Tibial nerve (tissue), 4 donors: ENCODE measurements around the gene PROK2. TPM values are rescaled to one million over a fixed set of nuclear protein-coding genes. Genes with fewer than 3 reads are reported as not detected.

Source experiments
- DNase-seq, 2 donors: peaks; one replicate each; pipeline ENCODE4 v3.0.0-alpha.2; 2019; ENCODE audit warnings: low spot score in 2 of 2
- H3K27ac ChIP-seq, 4 donors: fragments of 200-600 bp; sonication (generic) in 3 of 4; one replicate each; pipeline ENCODE4 v1.5.1; 2017 to 2019; ENCODE audit warnings: mild to moderate bottlenecking in 1 of 4
- H3K27me3 ChIP-seq, 2 donors: fragments of 200-600 bp; sonication (generic) in 1 of 2; one replicate each; pipeline versions ENCODE4 v1.5.1 to v1.6.0; 2017 to 2019
- H3K36me3 ChIP-seq, 3 donors: fragments of 200-600 bp; sonication (generic); one replicate each; pipeline ENCODE4 v1.5.1; 2018 to 2019
- H3K4me1 ChIP-seq, 4 donors: fragments of 200-600 bp; sonication (generic) in 3 of 4; one replicate each; pipeline ENCODE4 v1.5.1; 2017 to 2019
- H3K4me3 ChIP-seq, 4 donors: fragments of 200-600 bp; sonication (generic) in 3 of 4; one replicate each; pipeline ENCODE4 v1.5.1; 2017 to 2019; ENCODE audit warnings: mild to moderate bottlenecking in 1 of 4, moderate library complexity in 1 of 4
- H3K9me3 ChIP-seq, 4 donors: fragments of 200-600 bp; sonication (generic) in 3 of 4; one replicate each; pipeline ENCODE4 v1.5.1; 2017 to 2019
- EP300 ChIP-seq, 2 donors: sonication (generic); formaldehyde crosslinking; IDR thresholded peaks; one replicate each; pipeline ENCODE4 v1.6.1; 2017; ENCODE audit warnings: antibody characterized with exemption in 2 of 2, mild to moderate bottlenecking in 1 of 2
- POLR2A ChIP-seq, 2 donors: fragments of 450-650 bp; IDR thresholded peaks; one replicate each; pipeline ENCODE4 v1.6.1; 2017; ENCODE audit warnings: antibody characterized with exemption in 2 of 2, mild to moderate bottlenecking in 2 of 2, moderate library complexity in 2 of 2
- WGBS, 2 donors: methylation state at CpG; one replicate each; pipeline ENCODE4 v1.1.5; 2018; 5-methylcytosine and 5-hydroxymethylcytosine counted together
- total RNA-seq, 4 donors: library from RNA; depleted of rRNA; stranded (reverse); fragments of >200 nt; gene quantifications; one replicate each; pipeline ENCODE4 v1.1.0, GENCODE V29; 2016
- TF ChIP-seq, protein P1 (sequence below), 5 experiments: fragments of 200-600 bp in 3 of 5; fragments of 450-650 bp in 2 of 5; sonication (generic) in 3 of 5; IDR thresholded peaks; one replicate each; pipeline ENCODE4 v1.5.1; 2016 to 2019; ENCODE audit warnings: antibody characterized with exemption in 5 of 5, mild to moderate bottlenecking in 3 of 5, moderate library complexity in 2 of 5

Gene PROK2
- total RNA-seq, 4 donors from 2014 or later, result 0.21 TPM; not detected in 3

- H3K4me1 ChIP-seq, result peaks cover 0 to 27% (median 8%) of the 10 kb centered on the region in 4 donors
- 5 to 6% methylated on average over 20 to 23 of the region's 23 CpGs for WGBS, 2 donors
- peaks cover 0 to 70% of the 10 kb centered on the region in 2 donors for H3K27me3 ChIP-seq
- no peaks in the 10 kb centered on the region for H3K9me3 ChIP-seq
- TF ChIP-seq POLR2A (IDR thresholded peaks at IDR 0.05) (no peak), EP300 (IDR thresholded peaks at IDR 0.05) (no peak)
- TF ChIP-seq, protein P1, sequence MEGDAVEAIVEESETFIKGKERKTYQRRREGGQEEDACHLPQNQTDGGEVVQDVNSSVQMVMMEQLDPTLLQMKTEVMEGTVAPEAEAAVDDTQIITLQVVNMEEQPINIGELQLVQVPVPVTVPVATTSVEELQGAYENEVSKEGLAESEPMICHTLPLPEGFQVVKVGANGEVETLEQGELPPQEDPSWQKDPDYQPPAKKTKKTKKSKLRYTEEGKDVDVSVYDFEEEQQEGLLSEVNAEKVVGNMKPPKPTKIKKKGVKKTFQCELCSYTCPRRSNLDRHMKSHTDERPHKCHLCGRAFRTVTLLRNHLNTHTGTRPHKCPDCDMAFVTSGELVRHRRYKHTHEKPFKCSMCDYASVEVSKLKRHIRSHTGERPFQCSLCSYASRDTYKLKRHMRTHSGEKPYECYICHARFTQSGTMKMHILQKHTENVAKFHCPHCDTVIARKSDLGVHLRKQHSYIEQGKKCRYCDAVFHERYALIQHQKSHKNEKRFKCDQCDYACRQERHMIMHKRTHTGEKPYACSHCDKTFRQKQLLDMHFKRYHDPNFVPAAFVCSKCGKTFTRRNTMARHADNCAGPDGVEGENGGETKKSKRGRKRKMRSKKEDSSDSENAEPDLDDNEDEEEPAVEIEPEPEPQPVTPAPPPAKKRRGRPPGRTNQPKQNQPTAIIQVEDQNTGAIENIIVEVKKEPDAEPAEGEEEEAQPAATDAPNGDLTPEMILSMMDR (IDR thresholded peaks at IDR 0.05), result no peak
- H3K27ac ChIP-seq, result no peak overlapping the region
- H3K36me3 ChIP-seq, result no peaks in the 10 kb centered on the region
- DNase-seq, result no peak
- H3K4me3 ChIP-seq, result peak overlapping the region in 3 of 4 donors; percentile 4 to 48 (median 19)
These were observed 591 bp downstream of the PROK2 start for GRCh38 chr3:71784201-71784913.

DNA sequence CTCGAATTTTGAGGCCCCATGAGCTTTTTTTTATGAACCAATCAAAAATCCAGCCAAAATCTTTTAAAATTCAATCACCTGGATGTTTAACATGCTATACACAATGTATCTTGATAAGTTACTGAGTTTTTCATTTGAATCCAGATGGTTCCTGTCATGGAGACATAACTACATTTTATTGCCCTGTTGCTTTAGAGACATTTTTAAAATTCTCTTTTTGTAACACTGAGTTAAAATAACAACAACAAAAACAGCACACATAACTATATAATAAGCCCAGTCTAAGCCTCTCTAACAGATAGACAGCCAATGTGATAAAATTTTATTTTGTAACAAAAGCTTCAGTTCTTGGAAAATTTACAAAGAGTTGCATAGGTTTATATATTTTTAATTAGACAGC is 1.8 kb downstream of the PROK2 start:
- TF ChIP-seq POLR2A (IDR thresholded peaks at IDR 0.05) (no peak), EP300 (IDR thresholded peaks at IDR 0.05) (no peak)
- TF ChIP-seq, protein P1 (IDR thresholded peaks at IDR 0.05), result no peak
- DNase-seq, result no peak
- Histone ChIP-seq H3K36me3 (no peaks in the 10 kb centered on the region), H3K27ac (no peak overlapping the region), H3K4me1 (peaks cover 0 to 27% (median 8%) of the 10 kb centered on the region in 4 donors), H3K4me3 (no peak overlapping the region), H3K27me3 (peaks cover 0 to 82% of the 10 kb centered on the region in 2 donors), H3K9me3 (no peaks in the 10 kb centered on the region)
- 65 to 84% methylated on average over 1 of the region's 1 CpG for WGBS, 2 donors

GRCh38 chr3:71780430-71780829 is 4.5 kb downstream of the PROK2 start:
- WGBS, 2 donors, result 86 to 87% methylated on average over 4 of the region's 4 CpGs
- Histone ChIP-seq H3K27me3 (peaks cover 0 to 89% of the 10 kb centered on the region in 2 donors), H3K4me1 (peaks cover 0 to 13% (median 5%) of the 10 kb centered on the region in 4 donors), H3K4me3 (no peak overlapping the region), H3K36me3 (no peaks in the 10 kb centered on the region), H3K27ac (no peak overlapping the region), H3K9me3 (no peaks in the 10 kb centered on the region)
- no peak for TF ChIP-seq POLR2A (IDR thresholded peaks at IDR 0.05)
- TF ChIP-seq, protein P1 (IDR thresholded peaks at IDR 0.05), result no peak
- no peak for TF ChIP-seq EP300 (IDR thresholded peaks at IDR 0.05)
- no peak for DNase-seq

DNA sequence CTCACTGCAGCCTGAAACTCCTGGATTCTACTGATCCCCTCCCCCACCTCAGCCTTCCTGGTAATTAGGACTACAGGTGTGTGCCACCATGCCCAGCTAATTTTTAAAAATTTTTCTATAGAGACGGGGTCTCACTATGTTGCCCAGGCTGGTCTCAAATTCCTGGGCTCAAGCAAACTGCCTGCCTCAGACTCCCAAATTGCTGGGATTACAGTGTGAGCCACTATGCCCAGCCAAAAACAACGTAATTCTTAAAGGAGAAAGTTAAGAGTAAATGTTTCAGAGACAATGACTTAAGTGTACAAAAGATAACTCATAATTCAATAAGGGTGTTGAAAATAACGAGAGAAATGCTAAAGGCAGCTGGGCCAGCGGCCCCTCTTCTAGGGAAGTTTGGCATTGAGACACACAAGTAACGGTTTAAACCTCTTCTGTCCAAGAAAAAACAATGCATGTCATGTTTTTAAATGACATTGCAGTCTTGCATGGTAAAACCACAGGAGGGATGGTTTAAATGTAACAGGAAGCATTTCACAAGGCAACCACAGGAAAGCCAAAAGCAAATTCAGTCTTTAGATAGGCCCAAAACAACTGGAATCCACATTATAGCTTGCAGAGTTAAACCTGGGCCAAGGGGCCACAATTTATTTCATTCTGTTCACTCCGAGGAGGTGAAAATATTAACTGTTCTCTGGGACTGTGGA is 5.1 kb downstream of the PROK2 start:
- WGBS, 2 donors, result 68 to 78% methylated on average over 6 of the region's 6 CpGs
- Histone ChIP-seq H3K4me3 (no peak overlapping the region), H3K36me3 (no peaks in the 10 kb centered on the region), H3K27me3 (peaks cover 0 to 86% of the 10 kb centered on the region in 2 donors), H3K27ac (no peak overlapping the region), H3K4me1 (peaks cover 0 to 9% (median 3%) of the 10 kb centered on the region in 4 donors), H3K9me3 (no peaks in the 10 kb centered on the region)
- DNase-seq, result no peak
- TF ChIP-seq, protein P1 (IDR thresholded peaks at IDR 0.05), result no peak
- TF ChIP-seq EP300 (IDR thresholded peaks at IDR 0.05) (no peak), POLR2A (IDR thresholded peaks at IDR 0.05) (no peak)

DNA sequence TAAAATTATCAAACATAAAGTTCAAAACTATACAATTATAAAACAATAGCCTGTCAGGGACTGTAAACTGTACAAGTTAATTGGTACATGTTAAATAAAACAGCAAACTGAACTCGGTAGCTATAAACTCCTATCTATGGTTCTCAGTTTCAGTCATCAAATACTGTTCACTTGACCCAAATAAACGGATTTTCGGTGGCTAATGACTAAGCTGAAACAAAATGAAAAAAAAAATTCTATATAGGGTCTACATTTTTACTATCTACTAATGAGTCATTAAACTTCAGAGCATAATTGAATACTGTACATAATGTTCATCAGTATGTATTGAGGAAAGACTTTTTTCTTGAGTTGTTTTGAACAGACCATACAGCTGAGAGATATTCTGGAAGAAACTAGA is 6.6 kb downstream of the PROK2 start:
- Histone ChIP-seq H3K9me3 (no peaks in the 10 kb centered on the region), H3K27me3 (peaks cover 0 to 72% of the 10 kb centered on the region in 2 donors), H3K4me3 (no peak overlapping the region), H3K4me1 (no peaks in the 10 kb centered on the region), H3K27ac (no peak overlapping the region), H3K36me3 (no peaks in the 10 kb centered on the region)
- TF ChIP-seq, protein P1 (IDR thresholded peaks at IDR 0.05), result no peak
- TF ChIP-seq EP300 (IDR thresholded peaks at IDR 0.05), result no peak
- TF ChIP-seq POLR2A (IDR thresholded peaks at IDR 0.05), result no peak
- DNase-seq, result no peak
- 88 to 97% methylated on average over 3 of the region's 3 CpGs for WGBS, 2 donors
